Activated CD4-positive, alpha-beta T cell treated with anti-CD3 and anti-CD28 coated beads, Interleukin-2, amount 50 U/mL, for 48 hours (primary cell): ENCODE results near the gene FHIT.

ENCODE experiments used
- DNase-seq, 2 experiments: peaks; one replicate each; pipeline ENCODE4 v3.0.0-alpha.2; 2020

Gene FHIT

DNA sequence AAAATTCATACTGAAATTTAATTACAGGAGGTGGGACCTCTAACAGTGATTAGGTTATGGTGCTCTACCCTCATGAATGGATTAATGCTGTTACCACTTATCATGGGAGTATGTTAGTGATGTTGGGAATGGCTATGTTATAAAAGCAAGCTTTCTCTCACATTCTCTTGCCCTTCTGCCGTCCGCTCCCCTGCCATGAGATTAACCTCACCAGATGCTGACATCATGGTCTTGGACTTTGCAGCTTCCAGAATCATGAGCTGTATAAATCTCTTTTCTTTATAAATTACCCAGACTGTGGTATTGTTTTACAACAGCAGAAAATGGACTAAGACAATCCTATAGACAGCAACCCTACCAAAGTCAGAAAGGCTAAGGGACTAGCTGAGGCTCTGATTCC, 884.8 kb downstream of the FHIT start:
- DNase-seq: no peak

DNA sequence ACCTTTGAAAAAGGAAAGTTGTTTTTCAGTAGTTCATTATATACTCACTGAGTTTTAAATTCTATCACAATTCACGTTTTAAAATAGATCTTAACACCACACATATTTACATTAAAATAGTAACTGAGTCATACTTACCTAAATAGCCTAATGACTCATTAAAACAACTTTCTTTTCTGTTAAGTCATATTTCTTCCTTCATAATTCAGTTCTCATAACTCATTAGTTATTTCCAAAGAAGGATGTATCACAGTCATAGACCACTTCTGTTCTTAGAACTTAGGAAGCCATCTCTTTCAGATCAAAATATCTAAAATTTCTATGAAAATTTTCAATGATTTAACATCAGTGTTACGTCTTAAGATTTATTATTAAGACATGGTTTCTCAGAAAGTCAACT, 885.9 kb downstream of the FHIT start:
- no peak for DNase-seq

DNA sequence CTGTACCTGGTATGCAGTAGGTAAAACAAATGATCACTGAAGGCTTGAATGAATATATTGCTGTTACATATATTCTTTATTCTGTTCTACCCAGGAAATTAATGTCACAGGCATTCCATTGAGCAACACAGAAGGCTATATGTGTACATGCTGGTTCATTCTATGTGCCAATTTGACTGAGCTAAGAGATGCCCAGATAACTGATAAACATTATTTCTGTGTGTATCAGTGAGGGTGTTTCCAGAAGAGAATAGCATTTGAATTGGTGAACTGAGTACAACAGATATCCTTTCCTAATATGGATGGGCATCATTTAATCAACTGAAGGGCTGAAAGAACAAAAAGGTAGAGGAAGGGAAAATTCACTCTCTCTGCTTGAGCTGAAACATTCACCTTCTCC, 886.8 kb downstream of the FHIT start:
- DNase-seq: no peak

DNA sequence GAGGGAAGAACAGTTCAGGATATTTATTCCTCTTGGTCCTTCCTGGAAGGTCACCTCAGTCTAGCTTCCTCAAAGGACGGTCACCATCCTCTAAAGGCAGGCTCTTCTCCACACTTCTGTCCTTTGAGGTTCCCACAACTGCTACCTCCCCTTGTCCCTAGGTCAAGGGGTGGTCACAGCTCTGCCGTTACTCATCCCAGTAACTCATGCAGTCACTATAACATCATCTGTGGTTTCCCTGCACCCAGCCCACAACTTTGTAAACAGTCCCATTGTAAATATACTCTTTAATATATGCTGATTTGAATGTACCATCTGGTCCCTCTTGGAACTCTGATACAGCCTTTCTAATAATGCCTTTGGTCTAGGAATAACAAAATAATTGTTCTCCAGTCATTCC, 887.4 kb downstream of the FHIT start:
- peak; percentile 2 to 9 for DNase-seq

DNA sequence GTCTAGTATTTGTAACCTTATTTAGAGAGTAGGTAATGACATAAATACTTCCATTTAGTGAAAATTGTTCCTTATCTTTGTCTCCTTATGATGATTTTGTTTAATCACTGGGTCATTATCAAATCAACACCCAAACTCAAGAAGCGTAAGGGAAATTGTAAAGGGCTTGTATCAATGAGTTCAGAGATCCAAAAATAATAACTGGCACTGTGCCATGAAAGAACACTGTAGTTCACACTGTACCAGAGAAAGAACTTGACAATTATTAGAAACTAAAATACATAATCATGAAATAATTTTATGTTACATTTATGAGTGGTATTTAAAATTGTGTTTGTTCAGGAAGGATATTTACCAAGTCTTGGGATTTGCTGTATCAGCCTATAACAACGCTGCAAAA, 895.4 kb downstream of the FHIT start:
- DNase-seq: no peak

DNA sequence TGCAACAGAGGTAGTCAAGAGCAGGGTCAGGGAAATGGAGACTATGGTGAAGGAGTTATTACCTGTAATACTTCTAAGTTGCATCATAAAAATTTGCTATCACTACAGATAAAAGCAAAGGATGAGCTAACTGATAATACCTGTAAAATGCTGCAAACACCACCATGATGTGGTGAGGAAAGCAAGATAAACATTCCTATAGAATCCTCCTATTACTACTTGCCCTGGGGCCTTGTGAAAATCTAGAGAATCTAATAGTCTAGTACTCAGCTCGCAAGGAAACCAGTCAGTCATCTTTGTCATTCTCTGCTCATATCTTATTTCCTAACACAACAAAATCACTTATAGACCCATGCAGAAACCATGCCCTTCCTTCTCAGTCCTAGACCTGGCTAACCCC, 899.8 kb downstream of the FHIT start:
- no peak for DNase-seq

DNA sequence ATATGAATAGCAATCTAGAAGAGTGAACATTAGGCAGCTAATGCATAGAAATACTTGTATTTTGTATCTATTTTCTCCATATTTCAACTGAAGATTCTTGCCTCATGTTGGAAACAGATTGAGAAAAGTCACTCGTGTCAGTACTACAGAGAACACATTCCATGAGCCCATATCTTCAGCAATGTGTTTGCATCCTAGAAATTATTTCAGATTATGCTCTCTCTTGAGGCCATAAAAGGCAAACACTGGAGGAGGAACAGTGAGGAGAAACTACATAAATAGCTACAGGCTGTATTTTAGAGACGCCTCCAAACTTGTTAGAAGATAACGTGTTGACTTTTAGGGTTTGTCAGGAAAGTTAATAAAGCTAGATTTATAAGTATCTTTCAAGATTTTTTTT, 906.9 kb downstream of the FHIT start:
- DNase-seq: no peak

DNA sequence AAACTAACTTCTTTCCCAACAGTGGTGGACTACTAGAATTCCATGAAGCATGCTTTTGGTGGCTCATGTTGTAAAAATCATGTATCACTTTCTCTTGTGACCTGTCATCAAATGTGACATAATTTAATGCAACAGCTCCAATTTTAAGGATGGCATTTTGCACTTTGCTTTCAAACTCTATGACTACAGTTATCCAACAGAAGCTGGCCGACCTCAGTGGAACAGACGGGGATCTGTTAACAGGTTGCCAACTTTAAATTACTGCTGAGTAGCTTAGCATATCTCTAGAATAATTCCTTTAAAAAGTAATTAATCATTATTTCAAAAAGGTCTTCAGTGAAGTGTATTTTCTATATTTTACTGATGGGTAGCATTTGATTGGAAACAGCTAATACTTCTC, 907.4 kb downstream of the FHIT start:
- no peak for DNase-seq

DNA sequence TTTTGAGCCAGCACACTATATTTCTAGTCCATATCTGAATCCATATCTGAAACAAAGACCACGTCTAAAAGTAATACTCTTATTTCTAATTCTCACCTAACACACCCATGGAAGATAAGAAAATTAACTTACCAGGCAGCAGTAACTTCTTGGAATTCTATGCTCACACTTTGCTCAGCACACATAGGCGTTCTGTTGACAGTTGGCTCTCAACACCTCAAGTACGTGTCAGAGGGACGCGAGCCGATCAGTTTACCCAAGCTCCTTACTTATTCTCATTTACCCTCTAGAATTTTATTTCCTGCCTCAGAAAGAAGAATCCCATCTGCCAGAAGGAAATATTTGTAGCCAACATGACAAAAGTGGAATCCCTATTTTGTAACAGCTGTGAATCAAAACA, 911.9 kb downstream of the FHIT start:
- DNase-seq: no peak

DNA sequence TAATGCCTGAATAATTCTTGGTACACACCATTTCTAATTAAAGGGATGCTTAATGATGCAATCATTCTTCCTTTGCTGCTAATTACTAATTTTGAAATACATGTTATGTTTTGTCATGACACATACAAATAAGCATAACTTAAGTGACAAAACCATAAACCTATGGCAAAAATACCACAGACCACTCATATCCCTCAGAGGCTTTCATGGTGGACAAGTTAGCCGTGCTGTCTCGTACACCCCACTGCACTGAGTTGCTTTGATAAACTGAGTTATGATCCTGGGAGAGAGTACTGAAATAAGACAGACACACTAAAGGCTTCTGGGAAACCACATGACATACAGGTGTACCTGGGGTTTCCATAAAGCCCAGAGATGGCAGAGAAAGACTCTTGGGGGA, 913.8 kb downstream of the FHIT start:
- DNase-seq: no peak

DNA sequence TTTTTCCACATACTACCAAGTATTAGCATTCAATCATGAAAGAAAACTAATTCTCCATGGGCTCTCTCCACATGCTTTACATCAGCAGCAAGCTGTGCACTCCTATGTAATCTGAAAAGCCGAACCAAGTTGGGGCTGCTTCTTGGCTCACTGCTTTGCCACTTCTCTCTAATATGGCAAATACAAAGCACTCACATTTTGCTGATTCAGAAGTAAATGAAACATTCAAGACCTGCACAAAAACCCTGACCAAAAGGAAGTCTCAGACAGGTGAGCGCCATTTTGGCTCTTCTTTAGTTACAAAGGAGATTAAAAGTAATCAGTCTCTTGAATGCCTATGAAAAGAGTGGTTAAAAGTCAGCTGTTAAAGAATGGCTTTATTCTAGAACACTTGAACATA, 915.2 kb downstream of the FHIT start:
- DNase-seq: no peak

DNA sequence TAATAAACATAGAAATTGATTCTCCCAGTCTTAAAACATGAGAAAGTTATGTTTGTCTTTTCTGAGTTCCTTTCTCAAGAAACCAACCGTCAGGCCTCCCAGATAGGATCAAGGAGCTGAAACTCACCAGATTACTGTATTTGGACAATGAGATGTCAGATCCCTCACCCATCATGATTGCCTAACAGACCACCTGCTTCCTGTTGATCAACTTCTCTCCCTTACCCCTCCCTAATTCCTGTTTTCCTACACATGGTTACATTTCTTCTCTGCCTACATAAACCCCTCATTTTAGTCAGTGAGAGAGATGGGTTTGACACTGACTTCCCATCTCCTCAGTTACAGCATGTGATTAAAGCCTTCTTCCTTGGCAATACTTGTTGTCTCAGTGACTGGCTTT, 917.5 kb downstream of the FHIT start:
- no peak for DNase-seq

DNA sequence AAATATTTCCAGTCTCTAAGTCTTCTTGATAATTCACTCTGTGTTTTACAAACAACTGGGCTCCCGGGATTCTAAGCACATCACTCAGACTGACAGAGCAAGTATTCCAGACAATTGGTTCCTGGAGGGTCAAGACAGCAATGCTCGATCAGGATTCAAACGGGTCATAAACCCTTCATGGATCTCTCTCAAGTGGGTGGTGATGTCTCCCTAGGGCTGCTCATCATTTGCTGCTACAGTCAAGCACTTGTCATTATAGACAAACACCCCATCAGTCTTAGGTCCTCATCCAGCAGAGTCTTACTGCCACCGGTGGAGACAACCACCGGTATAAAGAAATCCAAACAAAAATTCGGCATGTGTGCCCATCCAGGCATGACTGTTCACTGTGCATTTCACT, 921.1 kb downstream of the FHIT start:
- no peak for DNase-seq

DNA sequence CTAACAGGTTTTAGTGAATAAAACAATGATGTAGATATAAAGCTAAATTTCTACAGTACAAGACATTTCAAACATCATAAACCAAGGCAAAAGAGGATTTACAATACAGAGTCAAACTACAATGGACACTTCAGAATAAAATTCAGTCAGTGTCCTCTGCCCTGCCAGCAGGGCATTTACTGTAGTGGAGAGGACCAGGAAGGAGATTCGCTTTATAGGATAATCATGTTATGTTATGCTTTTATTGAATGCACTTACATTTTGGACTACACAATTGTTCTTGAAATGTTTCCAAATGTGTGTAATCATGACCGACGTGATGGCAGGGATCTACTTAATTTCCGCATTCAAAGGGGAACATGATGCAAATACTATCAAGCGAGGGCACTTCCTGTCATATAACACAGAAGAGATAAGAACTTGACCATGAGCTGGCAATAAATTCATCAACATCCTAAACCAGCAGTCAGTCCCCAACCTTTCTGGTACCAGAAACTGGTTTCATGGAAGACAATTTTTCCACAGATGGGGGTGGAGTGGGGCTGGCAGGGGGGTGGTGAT, 925.6 kb downstream of the FHIT start:
- no peak for DNase-seq

DNA sequence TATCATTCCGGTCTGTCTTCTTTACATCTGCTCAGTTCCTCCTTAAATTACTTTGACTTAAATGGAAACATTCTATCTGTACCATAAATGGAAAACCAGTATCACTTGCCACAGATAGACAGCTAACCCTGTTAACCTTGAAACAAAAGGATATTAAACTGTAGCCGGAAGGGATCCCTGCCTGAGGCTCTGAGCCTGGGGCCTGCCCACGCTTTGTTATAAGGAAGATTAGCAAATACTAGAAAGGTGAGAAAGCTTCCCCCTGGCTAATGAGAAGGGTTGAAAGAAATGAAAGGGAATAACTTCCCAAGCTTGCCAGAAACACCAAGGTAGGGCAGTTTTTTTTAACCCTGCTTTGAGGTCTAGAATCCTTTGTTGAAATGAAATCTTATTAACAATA, 927.6 kb downstream of the FHIT start:
- no peak for DNase-seq

DNA sequence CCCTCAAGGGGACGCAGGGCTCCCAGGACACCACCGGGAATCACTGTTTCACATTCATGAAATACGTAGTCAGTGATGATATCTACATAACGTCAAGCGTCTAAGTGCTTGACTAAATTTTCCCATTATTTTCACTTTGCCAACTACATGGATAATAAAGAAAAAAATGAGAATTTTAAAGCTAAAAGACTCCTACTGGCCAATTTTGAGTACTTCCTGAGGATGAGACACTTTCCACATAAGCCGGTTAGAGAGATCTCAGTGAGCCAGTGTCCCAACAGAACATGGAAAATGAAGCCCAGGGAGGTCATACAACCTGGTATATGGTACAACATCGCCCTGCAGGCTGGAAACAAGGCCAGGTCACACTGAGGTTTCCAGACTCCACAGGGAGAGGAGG, 928.1 kb downstream of the FHIT start:
- DNase-seq: no peak

DNA sequence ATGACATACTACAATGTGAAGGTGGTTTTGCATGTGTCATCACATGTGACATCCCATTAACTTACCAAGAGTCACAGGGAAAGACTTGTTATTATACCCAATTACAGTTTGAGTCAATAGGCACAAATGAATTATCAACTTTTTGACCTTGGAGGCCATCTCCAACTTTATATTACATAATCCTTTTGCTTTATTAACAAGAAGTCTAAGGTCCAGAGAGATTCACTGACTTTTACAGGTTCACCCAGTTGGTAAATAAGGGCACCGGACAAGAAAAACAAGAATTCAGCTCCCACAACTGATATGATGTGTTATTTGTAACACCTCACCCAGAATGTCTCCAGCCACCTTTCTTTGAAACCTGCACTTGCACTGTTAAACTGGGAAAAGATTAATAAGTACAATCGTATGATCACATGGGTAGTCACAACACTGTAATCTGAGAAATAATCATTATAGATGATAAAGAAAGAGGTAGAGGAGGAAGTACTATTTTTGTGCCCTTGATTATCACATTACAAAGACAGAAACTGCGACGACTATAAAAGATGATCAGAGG, 928.9 kb downstream of the FHIT start:
- no peak for DNase-seq

DNA sequence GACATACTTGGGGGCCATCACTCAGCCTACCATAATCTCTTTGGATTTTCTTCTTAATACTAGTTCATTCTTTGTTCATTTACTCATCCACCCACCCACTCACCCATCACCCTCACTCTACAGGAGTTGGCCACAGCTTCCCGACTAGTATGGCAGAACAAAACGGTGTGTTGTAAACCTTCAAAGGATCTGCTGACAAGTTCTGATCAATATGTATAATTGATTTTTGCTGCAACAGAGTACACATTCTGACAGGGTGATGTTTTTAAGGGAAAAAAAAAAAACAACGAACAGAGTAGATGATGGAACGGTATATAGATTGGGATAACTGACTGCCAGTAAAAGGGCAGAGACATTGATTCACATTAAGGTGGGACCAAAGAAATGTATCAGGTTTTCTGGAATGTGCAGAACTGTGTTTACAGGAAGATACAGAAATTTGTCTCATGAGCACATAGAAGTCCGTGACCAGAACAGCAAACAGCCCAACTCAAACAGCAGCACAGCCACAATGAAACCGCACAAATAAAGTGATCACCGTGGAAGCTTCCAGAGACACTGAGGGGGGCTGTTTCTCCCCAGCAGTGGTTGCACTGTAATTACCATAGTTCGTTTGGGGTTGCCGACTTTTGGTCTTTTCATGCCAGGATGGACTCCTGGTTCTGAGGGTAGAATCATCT, 931.9 kb downstream of the FHIT start:
- DNase-seq: no peak

DNA sequence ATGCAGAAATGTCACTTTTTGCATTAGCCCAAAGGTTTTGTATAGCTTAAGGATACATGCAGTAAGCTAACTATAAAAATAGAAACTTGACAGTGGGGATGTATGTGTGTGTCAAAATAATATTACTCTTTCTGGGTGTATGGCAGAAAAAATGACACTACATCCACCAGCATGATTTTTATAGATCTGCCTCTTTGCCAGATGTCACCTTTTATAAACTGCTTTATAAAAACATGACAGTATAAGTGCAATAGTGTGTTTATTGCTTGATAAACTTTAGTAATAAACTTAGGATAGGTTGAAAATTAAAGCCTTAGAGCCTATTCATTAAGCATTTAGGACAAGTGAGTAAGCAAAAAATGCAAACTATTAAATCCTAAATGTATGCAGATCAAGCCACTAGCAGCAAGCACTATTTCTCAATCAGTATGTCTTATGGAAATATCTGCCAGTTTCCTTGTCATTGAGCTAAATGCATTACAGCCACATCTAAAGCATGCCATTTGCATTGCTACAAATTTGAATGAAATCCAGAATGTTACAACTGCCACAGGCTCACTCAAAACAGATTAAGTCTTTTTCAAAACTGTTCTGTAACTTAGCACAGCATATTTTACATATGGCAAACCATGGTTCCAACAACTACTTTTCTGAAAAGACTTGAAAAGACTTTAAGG, 935.0 kb downstream of the FHIT start:
- DNase-seq: no peak

DNA sequence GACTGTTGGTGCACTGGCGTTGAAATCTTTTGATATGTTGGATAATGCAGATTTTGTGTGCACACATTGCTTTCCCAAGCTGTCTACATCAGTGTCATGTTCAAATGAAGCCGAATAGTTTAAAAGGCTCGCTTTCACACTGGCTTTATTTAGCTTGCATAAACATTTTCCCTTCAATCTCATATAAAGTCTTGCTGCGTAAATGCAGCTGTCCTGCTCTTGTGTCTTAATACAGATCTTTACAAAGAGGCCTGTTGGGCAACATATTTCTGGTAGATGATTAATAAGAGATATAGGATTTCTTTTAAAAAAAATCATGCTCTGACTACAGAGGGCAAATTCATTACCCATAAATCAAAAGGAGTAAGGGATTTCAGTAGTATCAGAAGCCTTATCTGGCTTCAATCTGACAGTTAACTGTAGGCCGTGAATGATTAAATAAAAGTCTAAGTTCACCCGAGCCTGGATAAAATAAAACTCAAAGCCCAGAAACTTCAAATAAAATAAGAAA, 937.2 kb downstream of the FHIT start:
- no peak for DNase-seq

DNA sequence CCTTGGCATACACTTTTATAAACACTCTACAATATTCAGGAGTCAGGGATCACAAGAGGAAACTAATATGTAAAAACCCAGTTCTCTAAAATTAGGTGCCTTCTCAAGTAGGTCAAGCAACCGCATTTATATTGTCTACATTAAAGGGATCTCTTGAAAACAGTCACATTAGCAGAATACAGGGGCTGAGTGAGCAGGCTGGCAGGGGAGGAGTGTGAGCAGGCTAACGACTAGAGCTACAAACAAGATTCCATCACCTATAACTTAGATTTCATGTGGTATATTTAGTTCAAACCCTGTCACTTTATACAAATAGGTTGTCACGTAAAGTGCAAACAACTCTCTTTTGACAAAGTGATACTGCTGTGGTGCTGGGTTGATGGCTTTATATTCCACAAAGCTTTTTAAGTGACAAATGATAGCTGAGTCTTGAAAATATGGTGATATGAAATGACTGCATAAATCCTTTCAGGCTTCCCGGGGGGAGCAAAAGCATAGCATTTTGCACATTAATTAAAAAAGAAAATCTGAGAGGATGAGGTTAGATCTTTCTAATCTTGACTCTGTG, 937.9 kb downstream of the FHIT start:
- DNase-seq: no peak

DNA sequence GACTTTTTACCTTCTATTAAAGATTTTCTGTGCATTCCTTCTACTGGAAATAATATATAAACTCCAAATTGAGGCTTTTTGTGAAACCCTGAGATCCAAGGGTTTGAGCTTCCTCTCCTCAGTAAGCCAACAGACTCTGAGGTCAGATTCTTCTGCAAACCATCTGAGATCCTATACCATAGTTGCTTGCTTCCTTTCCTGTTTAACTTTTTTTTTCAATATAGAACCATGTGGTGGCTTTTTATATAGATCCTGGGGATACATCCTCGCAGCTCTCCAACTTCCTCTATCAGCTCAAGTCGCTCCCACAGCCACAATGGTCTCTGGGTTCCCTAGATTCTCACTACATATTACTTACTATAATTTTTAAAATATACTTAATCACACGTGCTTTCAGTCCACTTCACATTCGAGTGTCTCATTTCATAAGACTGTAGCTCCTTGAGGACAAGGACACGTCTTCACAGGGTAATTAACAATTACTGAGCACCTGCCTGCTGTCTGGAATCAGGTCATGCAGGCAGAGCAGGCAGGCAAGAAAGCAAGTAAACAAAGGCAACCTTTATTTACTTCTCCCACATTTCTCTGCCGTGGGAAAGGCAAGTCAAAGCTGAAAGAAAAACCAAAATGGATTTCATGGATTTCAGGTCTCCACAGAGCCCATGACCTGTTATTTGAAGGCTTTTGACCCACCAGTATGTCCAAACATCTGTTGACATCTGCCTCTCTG, 941.5 kb downstream of the FHIT start:
- no peak for DNase-seq

DNA sequence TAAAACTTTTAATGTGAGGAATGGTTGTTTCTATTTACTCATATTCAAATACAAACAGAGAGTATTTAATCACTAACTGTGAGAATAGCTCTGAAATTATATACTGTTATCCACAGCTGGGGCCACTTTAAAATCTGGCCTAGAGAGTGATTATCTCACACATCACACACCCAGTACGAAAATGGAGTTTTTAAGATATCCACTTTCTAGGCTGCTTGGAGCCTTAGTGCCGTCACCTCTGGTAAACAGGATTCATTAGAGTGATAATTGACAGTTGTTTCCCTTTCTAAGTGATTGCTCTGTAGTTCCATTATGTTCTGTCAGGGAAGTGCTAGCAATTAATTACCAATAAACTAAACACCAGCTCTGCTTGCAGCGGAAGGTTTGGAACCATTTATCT, 942.4 kb downstream of the FHIT start:
- no peak for DNase-seq
